ENCODE measurements around the gene CYP4F22. TPM values are rescaled to one million over a fixed set of nuclear protein-coding genes. Genes with fewer than 3 reads are reported as not detected.

The CYP4F22 gene
- total RNA-seq, 1 experiment from 2014 or later, result 78.3 TPM

DNA sequence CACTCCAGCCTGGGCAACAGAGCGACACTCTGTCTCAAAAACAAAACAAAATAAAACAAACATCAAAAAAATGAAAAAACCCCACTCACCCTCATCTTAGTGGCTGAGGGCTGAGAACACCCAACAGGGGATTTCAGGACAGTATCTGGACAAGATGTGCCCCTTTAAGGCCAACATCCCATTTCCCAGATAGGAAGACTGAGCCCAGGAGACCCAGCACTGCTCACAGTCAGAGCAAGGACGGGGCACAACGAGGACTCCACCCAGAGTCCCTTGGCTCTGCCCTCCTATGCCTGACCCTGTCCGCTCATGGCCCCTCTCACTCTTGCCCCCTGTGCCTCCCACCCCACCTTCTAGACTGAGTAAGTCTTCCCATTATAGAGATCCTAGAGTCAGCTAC lies 53.8 kb downstream of the CYP4F22 start:
- Histone ChIP-seq H3K4me1 (ENCODE audit: insufficient read depth, low read length, poor library complexity, severe bottlenecking) (peaks cover 10% of the 10 kb centered on the region), H3K4me3 (ENCODE audit: low read depth, low read length, poor library complexity, severe bottlenecking) (no peak overlapping the region), H3K36me3 (ENCODE audit: insufficient read depth, low read length, poor library complexity, severe bottlenecking) (no peaks in the 10 kb centered on the region), H3K27ac (ENCODE audit: low read depth, low read length, poor library complexity, severe bottlenecking) (no peak overlapping the region), H3K27me3 (replicated peaks; ENCODE audit: insufficient read depth, low read depth, low read length, poor library complexity) (peaks cover 5% of the 10 kb centered on the region), H3K9me3 (ENCODE audit: low read depth, low read length, poor library complexity, severe bottlenecking) (no peaks in the 10 kb centered on the region)
- no peak for TF ChIP-seq EZH2 (IDR thresholded peaks at IDR 0.05; ENCODE audit: borderline replicate concordance, low read depth, low read length, poor library complexity, severe bottlenecking)
- TF ChIP-seq, protein P1, sequence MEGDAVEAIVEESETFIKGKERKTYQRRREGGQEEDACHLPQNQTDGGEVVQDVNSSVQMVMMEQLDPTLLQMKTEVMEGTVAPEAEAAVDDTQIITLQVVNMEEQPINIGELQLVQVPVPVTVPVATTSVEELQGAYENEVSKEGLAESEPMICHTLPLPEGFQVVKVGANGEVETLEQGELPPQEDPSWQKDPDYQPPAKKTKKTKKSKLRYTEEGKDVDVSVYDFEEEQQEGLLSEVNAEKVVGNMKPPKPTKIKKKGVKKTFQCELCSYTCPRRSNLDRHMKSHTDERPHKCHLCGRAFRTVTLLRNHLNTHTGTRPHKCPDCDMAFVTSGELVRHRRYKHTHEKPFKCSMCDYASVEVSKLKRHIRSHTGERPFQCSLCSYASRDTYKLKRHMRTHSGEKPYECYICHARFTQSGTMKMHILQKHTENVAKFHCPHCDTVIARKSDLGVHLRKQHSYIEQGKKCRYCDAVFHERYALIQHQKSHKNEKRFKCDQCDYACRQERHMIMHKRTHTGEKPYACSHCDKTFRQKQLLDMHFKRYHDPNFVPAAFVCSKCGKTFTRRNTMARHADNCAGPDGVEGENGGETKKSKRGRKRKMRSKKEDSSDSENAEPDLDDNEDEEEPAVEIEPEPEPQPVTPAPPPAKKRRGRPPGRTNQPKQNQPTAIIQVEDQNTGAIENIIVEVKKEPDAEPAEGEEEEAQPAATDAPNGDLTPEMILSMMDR (conservative IDR thresholded peaks at IDR 0.05; ENCODE audit: low read depth, low read length), result no peak
- CTCF ChIA-PET, result no interaction called here
- BruUV-seq (replicated peaks), result no TSS peak
- POLR2A ChIA-PET (ENCODE audit: low non-redundant PET), result interaction anchor here (0.5 kb wide), 1 partner anchor 852 kb away, joined by 7 read pairs; no protein-coding TSS in a partner anchor
- no peak for DNase-seq (ENCODE audit: low spot score)
- intact Hi-C loops (cut with micrococcal nuclease; ENCODE audit: unreplicated experiment), result no loop called here

- Histone ChIP-seq H3K27ac (ENCODE audit: low read depth, low read length, poor library complexity, severe bottlenecking) (peak overlapping the region; percentile 42), H3K4me3 (ENCODE audit: low read depth, low read length, poor library complexity, severe bottlenecking) (no peak overlapping the region), H3K36me3 (ENCODE audit: insufficient read depth, low read length, poor library complexity, severe bottlenecking) (no peaks in the 10 kb centered on the region), H3K4me1 (ENCODE audit: insufficient read depth, low read length, poor library complexity, severe bottlenecking) (peaks cover 10% of the 10 kb centered on the region), H3K27me3 (replicated peaks; ENCODE audit: insufficient read depth, low read depth, low read length, poor library complexity) (peaks cover 5% of the 10 kb centered on the region), H3K9me3 (ENCODE audit: low read depth, low read length, poor library complexity, severe bottlenecking) (no peaks in the 10 kb centered on the region)
- ChIA-PET CTCF (no interaction called here), POLR2A (ENCODE audit: low non-redundant PET) (interaction anchor here (0.5 kb wide), 1 partner anchor 851 kb away, joined by 7 read pairs; no protein-coding TSS in a partner anchor)
- DNase-seq (ENCODE audit: low spot score), result peak; percentile 47
- no TSS peak for BruUV-seq (replicated peaks)
- TF ChIP-seq EZH2 (IDR thresholded peaks at IDR 0.05; ENCODE audit: borderline replicate concordance, low read depth, low read length, poor library complexity, severe bottlenecking), result no peak
- TF ChIP-seq, protein P1 (conservative IDR thresholded peaks at IDR 0.05; ENCODE audit: low read depth, low read length), result no peak
- intact Hi-C loops (cut with micrococcal nuclease; ENCODE audit: unreplicated experiment), result no loop called here
Measured at GRCh38 chr19:15562861-15563260, 54.5 kb downstream of the CYP4F22 start.

- peak overlapping the region; percentile 42 for H3K27ac ChIP-seq (ENCODE audit: low read depth, low read length, poor library complexity, severe bottlenecking)
- intact Hi-C loops (cut with micrococcal nuclease; ENCODE audit: unreplicated experiment), result no loop called here
- H3K4me1 ChIP-seq (ENCODE audit: insufficient read depth, low read length, poor library complexity, severe bottlenecking), result peaks cover 10% of the 10 kb centered on the region
- CTCF ChIA-PET, result no interaction called here
- TF ChIP-seq, protein P1 (conservative IDR thresholded peaks at IDR 0.05; ENCODE audit: low read depth, low read length), result no peak
- TF ChIP-seq EZH2 (IDR thresholded peaks at IDR 0.05; ENCODE audit: borderline replicate concordance, low read depth, low read length, poor library complexity, severe bottlenecking), result no peak
- no peaks in the 10 kb centered on the region for H3K9me3 ChIP-seq (ENCODE audit: low read depth, low read length, poor library complexity, severe bottlenecking)
- peak; percentile 67 for DNase-seq (ENCODE audit: low spot score)
- POLR2A ChIA-PET (ENCODE audit: low non-redundant PET), result interaction anchor here (0.6 kb wide), 1 partner anchor 152 kb away, joined by 4 read pairs; no protein-coding TSS in a partner anchor
- H3K36me3 ChIP-seq (ENCODE audit: insufficient read depth, low read length, poor library complexity, severe bottlenecking), result no peaks in the 10 kb centered on the region
- H3K27me3 ChIP-seq (replicated peaks; ENCODE audit: insufficient read depth, low read depth, low read length, poor library complexity), result peaks cover 5% of the 10 kb centered on the region
- BruUV-seq (replicated peaks), result no TSS peak
- H3K4me3 ChIP-seq (ENCODE audit: low read depth, low read length, poor library complexity, severe bottlenecking), result no peak overlapping the region
Measured at GRCh38 chr19:15563325-15563794, 55.0 kb downstream of the CYP4F22 start.
